ENCODE measurements around the gene BBS9.
"Not testable (repeated sequence)": the region's sequence is repeated elsewhere in the genome, so short reads cannot be mapped to it uniquely, and the experiment has no call there.

BBS9 gene

DNA sequence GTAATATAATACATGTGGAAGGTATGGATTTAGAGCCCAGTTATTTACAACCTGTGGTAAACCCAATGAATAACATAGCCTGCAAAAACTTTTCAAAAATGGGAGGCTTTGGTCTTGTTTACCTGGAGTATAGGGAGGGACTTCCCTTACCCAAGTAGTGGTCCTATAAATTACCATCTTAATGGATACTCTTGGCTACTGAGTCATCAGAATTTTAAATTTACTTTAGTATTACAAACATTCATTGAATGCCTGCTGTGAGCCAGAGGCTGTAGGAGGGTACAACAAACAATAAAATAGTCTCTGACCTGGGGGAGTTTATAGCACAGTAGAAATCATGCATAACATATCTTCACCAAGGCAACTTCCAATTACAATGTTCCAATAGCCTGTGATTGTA lies 365.1 kb downstream of the BBS9 start:
- DNase-seq (ENCODE audit: low read depth in 2 of 2): no peak

DNA sequence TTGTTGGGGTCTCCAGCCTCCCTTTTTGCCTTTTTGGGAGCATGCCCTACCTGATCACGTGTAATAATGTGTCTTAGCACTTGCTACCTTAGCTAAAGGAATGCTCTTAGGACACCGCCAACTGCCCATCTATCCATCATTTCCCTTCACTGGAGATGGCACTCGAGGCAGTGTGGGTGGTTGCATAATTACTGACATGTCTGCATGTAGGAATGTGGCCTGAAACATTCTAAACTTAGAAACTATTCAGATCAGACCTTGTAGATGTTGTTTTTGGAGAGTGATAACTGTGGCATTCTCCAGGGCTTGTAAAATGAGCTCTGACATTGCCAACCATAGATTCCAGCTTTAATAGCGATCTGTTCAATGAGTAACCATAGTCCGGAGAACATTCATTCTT lies 365.8 kb downstream of the BBS9 start:
- DNase-seq (ENCODE audit: low read depth in 2 of 2): no peak

DNA sequence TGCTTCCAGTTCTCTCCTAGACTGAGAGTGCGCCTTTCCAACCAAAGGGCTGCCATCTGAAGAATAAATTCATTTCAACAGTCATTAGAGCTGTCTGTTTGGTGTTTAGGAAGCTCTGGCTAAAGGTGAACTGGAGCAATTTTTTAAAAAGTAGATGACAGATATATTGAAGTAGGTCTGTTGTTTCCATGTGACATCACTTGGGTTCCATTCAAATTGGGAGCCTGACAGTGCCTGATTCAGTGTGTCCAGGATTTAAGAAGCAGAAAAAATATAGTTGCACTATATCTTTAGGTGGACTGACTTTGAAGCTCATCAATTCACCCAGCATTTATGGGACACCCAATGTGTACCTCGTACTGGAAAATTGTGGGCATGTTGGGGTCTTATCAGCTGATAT lies 367.7 kb downstream of the BBS9 start:
- no peak for DNase-seq (ENCODE audit: low read depth in 2 of 2)

DNA sequence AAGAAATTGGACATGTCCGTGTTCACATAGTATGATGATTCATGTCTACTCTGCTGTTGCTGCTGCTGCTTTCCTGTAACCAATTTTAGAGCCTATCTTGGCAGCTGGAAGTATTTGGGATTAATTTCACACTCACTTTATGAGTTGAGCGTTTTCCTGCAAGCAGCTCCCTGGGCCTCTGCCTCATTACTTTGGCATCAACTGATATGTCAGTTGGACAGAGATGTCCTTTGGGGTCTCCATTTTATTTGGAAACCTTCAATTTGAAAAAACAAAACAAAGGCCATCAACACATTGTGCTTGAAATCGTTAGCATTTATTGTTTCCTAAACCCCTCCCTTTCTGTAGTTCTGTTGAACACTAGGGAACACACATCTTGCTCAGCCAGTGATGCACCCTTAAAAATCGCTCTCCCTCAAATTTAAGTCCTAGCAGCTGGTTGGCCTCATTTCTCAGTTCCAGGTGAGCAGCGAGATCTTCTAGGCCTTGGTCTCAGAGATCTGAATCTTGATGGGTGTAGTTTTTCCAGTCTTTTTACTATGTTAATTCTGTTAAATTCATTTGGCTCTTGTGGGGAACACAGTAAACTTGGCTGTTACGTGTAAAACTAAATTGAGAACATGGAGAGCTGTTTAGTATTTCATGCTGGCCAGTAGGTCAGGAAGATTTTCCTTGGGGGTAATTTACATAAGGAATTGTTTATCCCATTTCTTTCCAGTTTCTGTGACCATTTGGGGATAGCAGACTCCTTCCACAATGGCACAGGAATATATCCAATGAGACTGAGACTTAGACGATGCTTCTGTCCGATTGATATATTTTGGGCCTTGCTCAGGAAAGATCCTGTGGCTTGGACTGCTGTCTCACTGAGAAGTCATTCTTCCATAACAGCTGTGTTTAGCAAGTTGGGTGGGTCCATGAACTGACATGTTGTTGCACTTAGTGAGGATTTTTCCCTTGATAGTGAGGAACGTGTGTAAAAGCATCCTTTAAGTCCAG lies 371.6 kb downstream of the BBS9 start:
- DNase-seq (ENCODE audit: low read depth in 2 of 2): no peak

DNA sequence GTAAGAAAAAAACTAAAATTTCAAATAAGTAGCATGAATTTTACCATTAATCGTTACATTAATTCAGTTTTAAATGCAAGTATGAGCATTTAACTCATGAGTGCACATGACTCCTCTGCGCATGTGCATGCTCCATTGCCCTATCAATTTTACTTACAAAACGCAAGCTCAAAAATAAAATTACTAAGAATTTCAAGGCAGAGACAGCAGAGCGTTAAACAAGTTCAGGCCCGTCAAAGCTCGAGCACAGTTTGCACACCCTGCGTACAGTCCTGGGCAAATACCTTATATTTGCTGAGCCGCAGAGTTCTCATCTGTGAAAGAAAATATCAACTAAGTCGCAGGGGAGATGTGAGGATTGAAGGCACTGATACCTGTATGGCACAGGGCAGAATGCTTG lies 373.6 kb downstream of the BBS9 start:
- no peak for DNase-seq (ENCODE audit: low read depth in 2 of 2)

DNA sequence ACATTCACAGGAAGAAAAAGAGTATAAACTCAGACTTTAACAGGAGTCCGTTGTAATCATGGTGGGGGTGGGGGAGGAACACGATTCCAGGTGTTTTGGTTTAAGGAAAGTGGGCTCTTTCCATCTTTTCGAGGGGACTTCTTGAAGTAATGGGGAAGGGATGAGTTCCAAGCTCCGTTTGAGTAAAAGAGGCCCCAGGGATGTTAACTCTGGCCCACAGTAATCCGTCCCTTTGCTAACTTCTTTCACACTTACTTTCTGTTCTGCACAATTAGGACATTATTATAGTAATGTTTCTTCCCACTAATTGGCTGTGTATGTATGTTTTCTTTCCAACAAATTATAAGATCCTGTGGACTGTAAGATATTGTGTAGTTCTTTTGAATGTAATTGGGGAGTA lies 374.4 kb downstream of the BBS9 start:
- DNase-seq (ENCODE audit: low read depth in 2 of 2): no peak

DNA sequence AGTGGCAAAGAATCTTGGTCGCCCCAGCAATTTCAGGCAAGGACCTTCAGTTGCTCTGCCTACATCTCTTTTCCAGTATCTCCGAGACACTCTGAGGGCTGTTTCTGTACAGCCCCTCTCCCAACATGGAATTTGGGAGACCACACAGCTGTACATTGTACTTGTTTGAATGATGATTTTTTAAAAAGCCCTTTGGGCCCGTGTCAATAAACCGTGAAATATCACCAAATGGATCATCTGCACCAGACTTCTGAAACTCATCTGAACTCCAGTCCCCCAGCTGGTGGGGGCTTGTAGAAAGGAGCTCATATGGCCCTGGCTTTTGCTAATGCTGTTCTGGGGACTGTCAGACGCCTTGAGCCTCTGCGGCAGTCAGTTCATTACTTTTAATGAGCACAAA lies 374.9 kb downstream of the BBS9 start:
- DNase-seq (ENCODE audit: low read depth in 2 of 2): no peak

DNA sequence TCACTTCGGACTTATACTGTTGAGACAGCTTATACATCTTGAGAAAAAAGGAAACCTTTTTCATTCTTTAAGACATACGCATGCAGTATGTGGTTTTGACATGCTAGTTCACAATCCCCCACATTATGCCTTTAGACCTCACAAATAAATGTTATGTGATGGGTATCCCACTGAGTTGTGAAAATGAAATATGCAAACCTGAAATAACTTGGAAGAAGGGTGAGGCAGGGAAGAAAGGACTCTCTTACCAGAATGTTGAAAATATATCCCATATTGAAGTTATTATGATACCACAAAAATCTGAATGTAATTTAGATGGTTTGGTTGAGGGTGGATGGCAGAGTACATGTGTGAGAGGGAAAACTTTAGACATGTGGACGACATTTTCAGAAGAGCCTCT lies 379.8 kb downstream of the BBS9 start:
- no peak for DNase-seq (ENCODE audit: low read depth in 2 of 2)

DNA sequence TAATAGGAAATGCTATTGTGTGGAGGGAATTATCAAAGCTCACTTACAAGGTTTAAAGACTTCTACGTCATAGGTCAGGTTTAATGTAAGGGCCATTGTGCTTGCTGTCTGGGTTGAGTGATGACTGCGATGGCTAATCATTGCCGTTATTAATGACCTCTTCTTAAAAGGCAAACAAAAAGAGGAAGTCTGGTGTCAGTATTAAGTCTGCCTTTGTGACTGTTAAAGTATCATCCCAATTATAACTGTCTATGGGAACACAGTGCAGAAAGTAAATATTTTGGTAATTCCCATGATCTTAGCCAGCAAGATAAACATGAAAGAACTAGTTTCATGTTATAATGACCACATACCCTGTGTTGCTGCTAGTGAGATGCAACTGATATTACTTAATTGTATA lies 382.4 kb downstream of the BBS9 start:
- DNase-seq (ENCODE audit: low read depth in 2 of 2): no peak

DNA sequence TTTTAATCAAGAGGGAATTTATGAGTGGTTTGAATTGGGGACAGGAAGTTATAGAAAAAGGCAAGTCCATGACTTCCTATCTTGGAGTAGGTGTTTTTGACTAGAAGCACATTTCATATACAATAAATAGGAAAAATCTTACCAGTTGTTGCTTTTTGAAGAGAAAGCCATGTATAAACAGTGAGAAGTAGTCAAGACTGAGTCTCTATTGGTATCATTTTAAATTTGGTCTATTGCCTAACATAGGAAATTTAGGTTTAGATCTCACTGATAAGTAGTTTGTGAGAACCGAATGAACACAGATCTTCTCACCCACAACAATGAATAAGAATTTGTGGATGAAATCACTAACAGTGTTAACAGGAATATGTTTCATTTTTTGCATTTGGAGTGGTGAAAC lies 387.2 kb downstream of the BBS9 start:
- no peak for DNase-seq (ENCODE audit: low read depth in 2 of 2)

DNA sequence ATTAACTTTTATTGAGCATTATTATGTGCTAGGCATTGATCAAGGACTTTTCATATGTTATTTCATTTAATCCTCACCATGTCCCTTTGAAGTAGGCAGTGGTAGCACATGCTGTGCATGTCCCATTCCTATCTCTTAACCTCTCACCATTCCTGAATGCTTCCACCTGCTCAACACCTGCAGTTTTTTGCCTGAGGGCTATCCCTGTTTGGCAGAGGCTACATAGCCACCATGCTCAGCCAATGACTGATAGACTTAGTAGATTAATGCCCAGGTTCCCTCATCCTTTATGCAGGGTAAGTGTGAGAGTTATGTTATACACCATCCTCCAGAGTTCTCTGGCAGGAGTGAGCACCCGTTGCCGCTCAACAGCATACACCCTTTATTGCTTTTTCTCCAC lies 387.8 kb downstream of the BBS9 start:
- DNase-seq (ENCODE audit: low read depth in 2 of 2): no peak

DNA sequence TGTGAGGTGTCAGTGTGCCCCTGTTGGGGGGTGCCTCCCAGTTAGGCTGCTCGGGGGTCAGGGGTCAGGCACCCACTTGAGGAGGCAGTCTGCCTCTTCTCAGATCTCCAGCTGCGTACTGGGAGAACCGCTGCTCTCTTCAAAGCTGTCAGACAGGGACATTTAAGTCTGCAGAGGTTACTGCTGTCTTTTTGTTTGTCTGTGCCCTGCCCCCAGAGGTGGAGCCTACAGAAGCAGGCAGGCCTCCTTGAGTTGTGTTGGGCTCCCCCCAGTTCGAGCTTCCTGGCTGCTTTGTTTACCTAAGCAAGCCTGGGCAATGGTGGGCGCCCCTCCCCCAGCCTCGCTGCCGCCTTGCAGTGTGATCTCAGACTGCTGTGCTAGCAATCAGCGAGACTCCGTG lies 397.6 kb downstream of the BBS9 start:
- DNase-seq (ENCODE audit: low read depth in 2 of 2): not testable (repeated sequence)

DNA sequence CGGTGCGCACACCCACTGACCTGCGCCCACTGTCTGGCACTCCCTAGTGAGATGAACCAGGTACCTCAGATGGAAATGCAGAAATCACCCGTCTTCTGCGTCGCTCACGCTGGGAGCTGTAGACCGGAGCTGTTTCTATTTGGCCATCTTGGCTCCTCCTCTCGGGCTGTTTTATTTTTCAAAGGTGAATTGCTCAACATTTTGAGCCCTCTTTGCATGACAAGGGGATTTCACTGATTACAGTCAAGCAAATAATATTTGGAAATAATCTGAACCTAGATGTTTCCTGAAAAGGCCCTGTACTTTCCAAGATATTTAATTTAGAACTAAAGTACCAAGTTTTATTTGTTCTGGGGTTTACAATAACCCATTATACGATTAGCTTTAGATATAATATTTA lies 398.2 kb downstream of the BBS9 start:
- DNase-seq (ENCODE audit: low read depth in 2 of 2): not testable (repeated sequence)

DNA sequence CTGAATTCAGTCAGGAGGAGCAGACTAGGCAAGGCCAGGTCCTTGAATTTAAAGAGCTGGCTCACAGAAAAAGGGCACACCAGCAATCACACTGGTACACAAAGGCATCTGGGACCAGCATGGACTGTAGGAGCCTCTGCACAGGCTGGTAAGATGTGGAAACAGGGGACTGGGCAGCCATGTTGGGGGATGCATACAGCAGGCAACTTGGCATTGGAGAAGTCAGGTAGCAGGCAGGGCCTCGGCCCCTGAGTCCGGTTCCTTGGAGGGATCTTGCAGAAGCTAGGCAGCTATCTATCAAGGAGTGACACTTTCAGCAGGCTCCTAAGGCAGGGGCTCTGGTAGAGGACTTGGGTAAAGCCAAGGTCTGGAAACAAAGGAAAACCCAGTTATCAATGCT lies 399.7 kb downstream of the BBS9 start:
- DNase-seq (ENCODE audit: low read depth in 2 of 2): no peak

DNA sequence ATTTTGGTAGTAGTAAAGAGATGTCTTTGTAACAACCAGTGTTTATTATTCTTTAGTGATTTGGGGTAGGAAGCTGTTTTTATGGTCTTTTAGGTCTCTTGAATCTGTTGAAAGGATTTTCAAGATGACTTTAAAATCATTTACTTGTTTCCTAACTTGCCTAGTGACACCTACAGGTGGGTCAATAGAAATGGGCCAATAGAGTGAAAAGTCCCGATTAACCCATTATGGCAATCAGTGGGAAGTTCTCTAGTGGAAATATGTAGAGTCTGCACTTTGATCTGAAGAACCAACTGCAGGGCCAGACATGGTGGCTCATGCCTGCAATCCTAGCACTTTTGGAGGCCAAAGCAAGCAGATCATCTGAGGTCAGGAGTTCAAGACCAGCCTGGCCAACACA lies 401.3 kb downstream of the BBS9 start:
- no peak for DNase-seq (ENCODE audit: low read depth in 2 of 2)

DNA sequence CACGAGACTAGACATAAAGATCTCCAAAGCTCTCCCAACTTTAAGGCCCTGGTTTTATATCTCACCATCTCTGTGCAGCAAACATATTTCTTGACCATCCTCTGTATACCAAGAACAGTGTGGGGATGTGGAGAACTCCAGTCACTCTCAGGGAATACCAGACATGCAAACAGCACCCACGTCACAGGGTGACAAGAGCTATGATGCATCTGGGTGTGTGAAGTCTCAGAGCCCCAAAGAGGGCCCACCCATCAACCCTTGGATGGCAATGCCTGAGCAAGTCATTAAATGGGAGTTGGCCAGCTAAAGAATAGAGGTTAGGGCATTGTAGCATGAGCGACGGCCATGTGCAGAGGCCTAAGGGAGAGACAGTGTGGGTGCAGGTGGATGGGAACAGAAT lies 402.5 kb downstream of the BBS9 start:
- DNase-seq (ENCODE audit: low read depth in 2 of 2): no peak

DNA sequence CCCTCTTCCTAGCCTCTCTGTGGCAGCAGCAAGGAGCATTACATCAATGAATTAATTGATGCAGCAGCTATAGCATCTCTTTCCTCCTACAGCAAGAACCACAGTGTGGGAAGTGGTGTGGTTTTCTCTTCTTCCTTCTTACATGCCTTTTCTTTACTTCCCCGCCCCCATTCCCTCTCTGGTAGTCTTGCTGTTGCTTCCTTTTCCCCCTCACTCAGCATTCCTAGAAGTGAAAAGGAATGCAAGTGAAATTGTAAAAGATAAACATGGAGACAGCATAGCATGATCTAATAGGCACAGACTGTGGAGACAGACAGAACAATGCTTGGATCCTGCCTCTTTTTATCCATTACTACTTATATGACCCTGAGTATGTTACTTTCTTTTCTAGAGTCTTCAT lies 405.5 kb downstream of the BBS9 start:
- DNase-seq (ENCODE audit: low read depth in 2 of 2): no peak

DNA sequence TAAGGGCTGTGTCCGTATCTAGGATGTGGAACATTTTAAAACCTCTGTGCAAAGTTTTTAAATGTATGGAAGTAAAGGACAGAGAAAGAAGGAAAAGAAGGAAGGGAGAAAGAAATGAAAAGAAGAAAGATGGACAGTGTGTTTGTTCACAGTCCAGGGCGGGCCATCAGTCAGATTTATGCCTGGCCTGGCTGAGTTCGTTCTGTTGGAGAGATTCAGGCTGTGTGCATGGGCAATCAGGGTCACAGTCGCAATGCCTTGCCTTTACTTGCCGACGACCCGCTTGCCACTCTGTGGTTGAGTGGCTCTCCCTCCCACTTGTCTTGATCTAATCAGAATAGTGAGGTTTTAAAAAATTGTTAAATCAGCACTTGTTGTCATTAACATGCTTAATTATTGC lies 406.6 kb downstream of the BBS9 start:
- DNase-seq (ENCODE audit: low read depth in 2 of 2): no peak

DNA sequence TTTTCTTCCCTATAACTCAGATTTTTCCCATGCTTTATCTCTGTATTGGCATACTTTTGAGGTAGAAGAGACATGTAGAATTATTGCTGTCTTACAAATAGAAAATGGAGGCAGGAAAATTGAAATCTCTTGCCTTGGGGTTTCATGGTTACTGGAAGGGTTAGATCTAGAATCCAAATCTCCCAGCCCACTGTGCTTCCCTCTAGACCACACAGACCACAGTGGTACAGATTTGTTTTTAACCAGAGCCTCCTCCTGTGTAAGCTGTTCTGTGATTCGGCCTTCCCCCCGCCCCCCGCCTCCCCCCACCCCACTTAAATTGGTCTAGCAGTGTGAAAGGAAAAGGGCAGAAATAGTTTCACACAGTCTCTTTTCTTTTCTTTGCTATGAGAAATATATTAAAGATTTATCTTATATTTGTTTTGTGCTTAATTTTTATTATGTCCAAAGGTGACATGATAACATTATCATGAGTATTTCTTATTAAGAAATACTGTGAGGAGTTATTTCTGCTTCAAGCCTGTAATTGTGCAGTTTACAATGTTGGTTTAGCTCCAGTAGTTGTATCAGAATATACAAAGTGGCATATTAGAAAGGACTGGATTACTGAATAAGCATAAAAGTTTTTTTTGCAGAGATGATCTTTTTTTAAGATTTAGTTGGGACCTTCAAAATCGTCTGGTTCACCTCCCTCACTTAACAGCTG lies 407.2 kb downstream of the BBS9 start:
- no peak for DNase-seq (ENCODE audit: low read depth in 2 of 2)

DNA sequence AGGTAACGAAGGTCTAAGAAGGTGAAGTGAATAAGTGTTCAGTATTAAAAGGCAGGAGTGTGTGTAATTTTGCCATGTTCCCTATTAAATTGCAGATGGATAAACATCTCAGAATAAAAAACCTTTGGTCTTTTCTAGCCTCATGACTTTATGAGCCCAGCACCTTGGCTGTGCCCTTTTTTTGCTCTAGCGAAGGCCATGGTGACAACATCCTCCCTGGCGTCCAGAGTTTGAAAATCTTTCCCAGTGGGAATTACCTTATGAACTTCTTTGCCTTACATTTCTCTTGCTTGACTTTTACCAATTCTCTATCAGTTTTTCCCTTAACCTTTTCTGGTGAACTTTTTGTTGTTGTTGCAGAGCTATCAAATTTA lies 407.7 kb downstream of the BBS9 start:
- DNase-seq (ENCODE audit: low read depth in 2 of 2): no peak

DNA sequence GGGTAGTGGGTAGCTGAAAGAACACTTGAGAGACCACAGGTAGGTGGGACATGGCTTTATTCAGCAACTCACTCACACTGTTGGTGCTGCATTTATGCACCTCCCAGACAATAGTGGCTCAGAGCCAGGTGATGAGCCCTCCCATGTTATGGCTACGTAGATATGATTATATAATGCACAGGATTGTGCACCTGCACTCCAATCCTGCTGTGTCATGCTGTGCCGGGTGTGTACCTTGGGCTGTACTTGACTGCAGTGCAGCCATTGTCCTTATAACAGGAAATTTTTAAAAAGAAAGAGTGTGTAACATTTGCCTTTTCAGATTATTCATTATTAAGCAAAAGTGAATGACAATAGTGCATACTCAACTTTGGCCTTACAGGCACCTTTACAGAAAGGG lies 409.8 kb downstream of the BBS9 start:
- DNase-seq (ENCODE audit: low read depth in 2 of 2): no peak

DNA sequence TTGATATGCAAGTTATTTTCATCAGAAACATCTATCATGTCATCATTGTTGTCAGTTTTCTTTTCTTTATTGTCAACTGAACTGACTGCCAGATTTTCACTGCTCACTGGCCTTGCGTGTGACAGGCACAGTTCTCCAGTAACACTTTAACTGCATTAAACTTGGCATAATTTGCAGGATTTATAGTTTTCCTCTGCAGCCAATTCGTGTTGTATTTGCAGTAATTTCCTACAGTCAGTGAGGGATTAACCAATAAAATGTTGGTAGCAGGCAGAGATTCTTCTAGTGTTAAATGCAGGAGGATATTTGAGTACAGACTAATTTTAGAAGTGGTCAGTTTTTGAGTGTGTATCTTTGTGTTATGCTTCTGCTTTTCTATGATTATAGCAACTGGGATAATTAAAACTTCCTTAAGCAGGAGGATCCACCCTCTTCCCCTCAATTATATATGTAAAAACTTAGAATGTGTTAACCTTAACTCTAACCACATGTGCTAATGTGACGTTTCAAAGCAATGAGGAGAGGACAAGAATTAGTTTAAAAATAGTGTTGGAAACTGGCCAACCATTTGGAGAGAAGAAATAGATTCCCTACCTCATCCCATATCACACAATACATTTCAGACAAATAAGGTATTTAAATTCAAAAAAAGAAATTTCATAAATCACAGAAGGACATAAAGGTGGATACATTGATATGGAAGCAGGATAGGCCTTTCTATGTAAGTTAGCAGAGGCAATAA lies 410.5 kb downstream of the BBS9 start:
- no peak for DNase-seq (ENCODE audit: low read depth in 2 of 2)

DNA sequence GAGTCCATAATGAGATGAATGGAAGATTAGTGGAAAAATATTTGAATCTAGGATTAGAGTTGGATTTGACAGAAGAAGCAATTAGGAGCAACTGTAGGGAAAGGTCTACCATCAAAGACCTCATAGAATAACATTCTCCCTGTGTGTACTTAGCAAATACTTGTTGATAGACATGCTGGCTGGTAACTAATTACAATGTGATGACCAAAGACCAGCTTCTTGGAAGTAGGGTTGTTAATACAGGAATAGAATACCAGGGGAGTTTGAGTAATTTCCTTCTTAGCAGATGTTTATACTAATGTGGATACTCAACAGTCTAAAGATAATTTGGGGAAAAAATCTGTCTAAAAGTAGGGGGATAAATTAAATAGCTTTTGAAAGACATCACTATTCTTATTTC lies 418.5 kb downstream of the BBS9 start:
- no peak for DNase-seq (ENCODE audit: low read depth in 2 of 2)

All from stimulated activated CD8-positive, alpha-beta memory T cell treated with anti-CD3 and anti-CD28 coated beads, Interleukin-7, amount 100 ng/mL, for 4 hours (primary cell).